Pancreas (tissue), 10 donors: ENCODE results near the gene PYGM. TPM values are rescaled to one million over a fixed set of nuclear protein-coding genes. Genes with fewer than 3 reads are reported as not detected.

Source experiments
- ATAC-seq, 4 donors: fragments of 200-7000 bp; cut with Tn5 transposase; one replicate each; pipeline versions ENCODE4 v1.8.0 to v1.9.1; 2020; ENCODE audit warnings: mild to moderate bottlenecking in 4 of 4, moderate library complexity in 4 of 4
- DNase-seq, 6 donors: peaks; one replicate each; pipeline ENCODE4 v3.0.0-alpha.2; 2020
- FAIRE-seq: peaks from 2 replicates; lab custom pipeline; 2012; peaks lifted over from hg19 to GRCh38; lab: Jason Lieb, UNC
- H3K27ac ChIP-seq, 4 donors: fragments of 200-600 bp; sonication (generic); 1 replicate in 3 of 4; 2 replicates in 1 of 4; pipeline versions ENCODE4 v1.5.0 to v1.8.0; 2020
- H3K27me3 ChIP-seq, 4 donors: fragments of 200-600 bp; one replicate each; pipeline ENCODE4 v1.8.0; 2021
- H3K36me3 ChIP-seq, 3 donors: fragments of 200-600 bp; sonication (generic) in 1 of 3; one replicate each; pipeline versions ENCODE4 v1.5.0 to v1.8.0; 2020 to 2021
- H3K4me1 ChIP-seq, 3 donors: fragments of 200-600 bp; one replicate each; pipeline ENCODE4 v1.8.0; 2021
- H3K4me3 ChIP-seq, 4 donors: fragments of 200-600 bp; sonication (generic) in 2 of 4; one replicate each; pipeline versions ENCODE4 v1.5.0 to v1.8.0; 2020 to 2021
- H3K9me3 ChIP-seq, 4 donors: fragments of 200-600 bp; one replicate each; pipeline ENCODE4 v1.8.0; 2021
- CTCF ChIP-seq, 4 donors: fragments of 200-600 bp; sonication (generic) in 3 of 4; IDR thresholded peaks; one replicate each; pipeline versions ENCODE4 v1.5.0 to v1.8.0; 2021; ENCODE audit warnings: antibody characterized with exemption in 4 of 4
- WGBS, 2 donors: extraction: QIAGEN DNeasy Blood & Tissue Kit; methylation state at CpG; one replicate each; pipeline ENCODE4 v1.1.7; 2013; 5-methylcytosine and 5-hydroxymethylcytosine counted together
- intact Hi-C, 3 donors: fragments of 100-400 bp; cut with DNase I; formaldehyde crosslinking; loops; one replicate each; pipeline versions ENCODE4 v1.11.1 to v1.14.2; 2022
- polyA plus RNA-seq, 2 donors: library from polyadenylated mRNA; stranded (reverse); fragments of 200-250 nt; gene quantifications; one replicate each; pipeline ENCODE4 v1.2.3, GENCODE V29; 2013
- total RNA-seq, 6 donors: library from RNA; stranded (reverse); fragmentation: NEBNext Ultra II Directional in 4 of 6; extraction: Animal tissue kit (Norgen Biotek cat#: 25700) in 4 of 6; gene quantifications; one replicate each; pipeline versions ENCODE4 v1.2.1 to v1.2.4, GENCODE V29; 2021 to 2023
- donor health status: healthy with polysubstance abuse.
- donor health status: DM: no; HTN: no; CAD: no; lungs with moderate emphysema.
- donor health status: DM: no; HTN: no; CAD: no.
- donor health status: control.
- donor health status: control.
- donor health status: Bipolar disorder and iron deficiency.
- donor health status: DM: yes; HTN: yes; CAD: no.
- donor health status: DM: no; HTN: no; CAD: no.
- donor health status: DM: no; HTN: no; CAD: no.
- donor health status: DM: yes; HTN: yes; CAD: no.

The PYGM gene
- total and polyA plus RNA-seq, 8 donors, result 0.19 to 1.3 (median 0.47) TPM

GRCh38 chr11:64796047-64796756 is 36.4 kb upstream of the PYGM start:
- TF ChIP-seq CTCF (IDR thresholded peaks at IDR 0.05), result no peak
- Histone ChIP-seq H3K27ac (no peak overlapping the region), H3K27me3 (no peaks in the 10 kb centered on the region), H3K36me3 (no peaks in the 10 kb centered on the region), H3K4me1 (no peaks in the 10 kb centered on the region), H3K4me3 (no peak overlapping the region), H3K9me3 (no peaks in the 10 kb centered on the region)
- DNase-seq (peak in 2 of 6 donors; percentile 12 to 54), FAIRE-seq (no peak), ATAC-seq (no peak)
- WGBS, 2 donors, result 86 to 88% methylated on average over 19 of the region's 19 CpGs
- intact Hi-C loops, result loop anchor here in 1 of 3 donors (10.0 kb wide), 1 partner anchor 99 kb away; no protein-coding TSS in a partner anchor

- H3K9me3 ChIP-seq, result no peaks in the 10 kb centered on the region
- 91 to 97% methylated on average over 10 of the region's 10 CpGs for WGBS, 2 donors
- peak in 1 of 6 donors; percentile 10 for DNase-seq
- no peak overlapping the region for H3K27ac ChIP-seq
- H3K4me1 ChIP-seq, result no peaks in the 10 kb centered on the region
- no peaks in the 10 kb centered on the region for H3K27me3 ChIP-seq
- FAIRE-seq, result no peak
- ATAC-seq, result no peak
- TF ChIP-seq CTCF (IDR thresholded peaks at IDR 0.05), result no peak
- H3K4me3 ChIP-seq, result no peak overlapping the region
- no peaks in the 10 kb centered on the region for H3K36me3 ChIP-seq
- intact Hi-C loops, result loop anchor here in 1 of 3 donors (10.0 kb wide), 1 partner anchor 100 kb away; no protein-coding TSS in a partner anchor
Measured at GRCh38 chr11:64794526-64794925, 34.8 kb upstream of the PYGM start.

GRCh38 chr11:64793271-64794160 is 33.7 kb upstream of the PYGM start:
- intact Hi-C loops, result loop anchor here in 1 of 3 donors (10.0 kb wide), 1 partner anchor 101 kb away; no protein-coding TSS in a partner anchor
- H3K9me3 ChIP-seq, result no peaks in the 10 kb centered on the region
- FAIRE-seq (no peak), ATAC-seq (no peak), DNase-seq (peak in 2 of 6 donors; percentile 8 to 26)
- H3K27ac ChIP-seq, result no peak overlapping the region
- no peak overlapping the region for H3K4me3 ChIP-seq
- 82 to 83% methylated on average over 11 of the region's 11 CpGs for WGBS, 2 donors
- no peaks in the 10 kb centered on the region for H3K4me1 ChIP-seq
- no peaks in the 10 kb centered on the region for H3K27me3 ChIP-seq
- no peaks in the 10 kb centered on the region for H3K36me3 ChIP-seq
- no peak for TF ChIP-seq CTCF (IDR thresholded peaks at IDR 0.05)

GRCh38 chr11:64792482-64792881 is 32.7 kb upstream of the PYGM start:
- H3K9me3 ChIP-seq, result no peaks in the 10 kb centered on the region
- no peak for TF ChIP-seq CTCF (IDR thresholded peaks at IDR 0.05)
- H3K27ac ChIP-seq, result no peak overlapping the region
- FAIRE-seq, result no peak
- ATAC-seq, result no peak
- 96 to 97% methylated on average over 4 of the region's 4 CpGs for WGBS, 2 donors
- no peak overlapping the region for H3K4me3 ChIP-seq
- intact Hi-C loops, result loop anchor here in 1 of 3 donors (10.0 kb wide), 1 partner anchor 102 kb away; no protein-coding TSS in a partner anchor
- H3K27me3 ChIP-seq, result no peaks in the 10 kb centered on the region
- DNase-seq, result peak in 1 of 6 donors; percentile 7
- no peaks in the 10 kb centered on the region for H3K4me1 ChIP-seq
- H3K36me3 ChIP-seq, result no peaks in the 10 kb centered on the region
